HG02642 (cell line): ENCODE data around the gene CAMTA1.

ENCODE experiments used
- ATAC-seq: cut with Tn5 transposase; IDR thresholded peaks from one replicate; pipeline ENCODE4 v1.9.1; 2021; ENCODE audit warnings: mild to moderate bottlenecking; ENCODE audit not compliant: unreplicated experiment, poor library complexity

The CAMTA1 gene

GRCh38 chr1:7229696-7230631 is 444.7 kb downstream of the CAMTA1 start:
- ATAC-seq, result no peak

GRCh38 chr1:7232441-7233236 is 447.4 kb downstream of the CAMTA1 start:
- ATAC-seq, result no peak

GRCh38 chr1:7233237-7233540 is 447.9 kb downstream of the CAMTA1 start:
- no peak for ATAC-seq

GRCh38 chr1:7233646-7234470 is 448.6 kb downstream of the CAMTA1 start:
- ATAC-seq, result no peak

- ATAC-seq, result no peak
These were observed 449.2 kb downstream of the CAMTA1 start for GRCh38 chr1:7234471-7234755.

GRCh38 chr1:7235871-7236517 is 450.7 kb downstream of the CAMTA1 start:
- no peak for ATAC-seq

GRCh38 chr1:7236844-7237515 is 451.7 kb downstream of the CAMTA1 start:
- ATAC-seq, result no peak

GRCh38 chr1:7247158-7247557 is 461.9 kb downstream of the CAMTA1 start:
- ATAC-seq, result no peak

GRCh38 chr1:7247791-7248548 is 462.7 kb downstream of the CAMTA1 start:
- no peak for ATAC-seq

- ATAC-seq, result no peak
These were observed 463.4 kb downstream of the CAMTA1 start for GRCh38 chr1:7248549-7249199.

- no peak for ATAC-seq
These were observed 464.3 kb downstream of the CAMTA1 start for GRCh38 chr1:7249516-7249915.

- no peak for ATAC-seq
These were observed 464.9 kb downstream of the CAMTA1 start for GRCh38 chr1:7250176-7250575.

GRCh38 chr1:7250597-7251453 is 465.6 kb downstream of the CAMTA1 start:
- ATAC-seq, result no peak

GRCh38 chr1:7251454-7251800 is 466.2 kb downstream of the CAMTA1 start:
- ATAC-seq, result no peak

GRCh38 chr1:7252411-7253117 is 467.3 kb downstream of the CAMTA1 start:
- ATAC-seq, result no peak

GRCh38 chr1:7253118-7253480 is 467.8 kb downstream of the CAMTA1 start:
- no peak for ATAC-seq

GRCh38 chr1:7253988-7254587 is 468.8 kb downstream of the CAMTA1 start:
- ATAC-seq, result no peak
